SK-N-SH treated with all-trans-retinoic acid at 6 μM for 48 hours (cell line): ENCODE data around the gene WARS2.

Experiments
- ATAC-seq: fragments of 200-7000 bp; cut with Tn5 transposase; 3 replicates; pipeline ENCODE4 v1.9.1; 2020; ENCODE audit warnings: mild to moderate bottlenecking, moderate library complexity
- ARNTL ChIP-seq: fragments of 450-650 bp; formaldehyde crosslinking; IDR thresholded peaks from 2 replicates; pipeline ENCODE4 v1.5.0; 2020; ENCODE audit warnings: low read depth, mild to moderate bottlenecking, moderate library complexity, borderline replicate concordance
- BACH2 ChIP-seq: fragments of 250-450 bp; sonication (Bioruptor Pico); IDR thresholded peaks from 2 replicates; pipeline ENCODE4 v1.9.0; 2021; ENCODE audit warnings: mild to moderate bottlenecking, borderline replicate concordance
- CSDC2 ChIP-seq: fragments of 250-450 bp; sonication (Bioruptor Pico); IDR thresholded peaks from 2 replicates; pipeline ENCODE4 v1.5.0; 2020; ENCODE audit warnings: mild to moderate bottlenecking, moderate library complexity
- ESRRG ChIP-seq: fragments of 250-450 bp; sonication (Bioruptor Pico); IDR thresholded peaks from 2 replicates; pipeline ENCODE4 v1.6.1; 2021; ENCODE audit warnings: mild to moderate bottlenecking
- GLIS3 ChIP-seq: fragments of 250-450 bp; sonication (Bioruptor Pico); IDR thresholded peaks from 2 replicates; pipeline ENCODE4 v1.5.0; 2020; ENCODE audit warnings: mild to moderate bottlenecking, moderate library complexity
- ISL1 ChIP-seq: fragments of 250-450 bp; sonication (Bioruptor Pico); IDR thresholded peaks from 2 replicates; pipeline ENCODE4 v2.1.2; 2022; ENCODE audit warnings: mild to moderate bottlenecking, moderate library complexity
- OSR1 ChIP-seq: fragments of 250-450 bp; sonication (Bioruptor Pico); IDR thresholded peaks from 2 replicates; pipeline ENCODE4 v1.8.0; 2022; ENCODE audit warnings: moderate library complexity, mild to moderate bottlenecking, inconsistent platforms
- PPARA ChIP-seq: fragments of 250-450 bp; sonication (Bioruptor Pico); IDR thresholded peaks from 2 replicates; pipeline ENCODE4 v1.5.0; 2020; ENCODE audit warnings: mild to moderate bottlenecking, borderline replicate concordance
- RARB ChIP-seq: fragments of 250-450 bp; sonication (Bioruptor Pico); IDR thresholded peaks from 2 replicates; pipeline ENCODE4 v1.8.0; 2021; ENCODE audit warnings: mild to moderate bottlenecking, moderate library complexity
- SNAI2 ChIP-seq: fragments of 250-450 bp; sonication (Bioruptor Pico); IDR thresholded peaks from 2 replicates; pipeline ENCODE4 v1.5.0; 2020; ENCODE audit warnings: mild to moderate bottlenecking, moderate library complexity
- TCF4 ChIP-seq: fragments of 250-450 bp; sonication (Bioruptor Pico); IDR thresholded peaks from 2 replicates; pipeline ENCODE4 v1.8.0; 2021; ENCODE audit warnings: mild to moderate bottlenecking, moderate library complexity, borderline replicate concordance
- TOX ChIP-seq: fragments of 250-450 bp; sonication (Bioruptor Pico); IDR thresholded peaks from 2 replicates; pipeline ENCODE4 v1.8.0; 2021; ENCODE audit warnings: mild to moderate bottlenecking, moderate library complexity, borderline replicate concordance
- ZC3H10 ChIP-seq: fragments of 250-450 bp; sonication (Bioruptor Pico); IDR thresholded peaks from 2 replicates; pipeline ENCODE4 v1.5.1; 2021; ENCODE audit warnings: mild to moderate bottlenecking, moderate library complexity
- ZFP3 ChIP-seq: fragments of 250-450 bp; sonication (Bioruptor Pico); IDR thresholded peaks from 2 replicates; pipeline ENCODE4 v1.5.0; 2020; ENCODE audit warnings: mild to moderate bottlenecking, moderate library complexity
- ZFP30 ChIP-seq: fragments of 450-650 bp; formaldehyde crosslinking; IDR thresholded peaks from 2 replicates; pipeline ENCODE4 v1.5.0; 2022; ENCODE audit warnings: mild to moderate bottlenecking, moderate library complexity
- ZNF565 ChIP-seq: fragments of 450-650 bp; formaldehyde crosslinking; conservative IDR thresholded peaks from 2 replicates; pipeline ENCODE4 v1.5.0; 2020; ENCODE audit warnings: low read depth, mild to moderate bottlenecking, moderate library complexity
- ZNF70 ChIP-seq: fragments of 450-650 bp; formaldehyde crosslinking; IDR thresholded peaks from 2 replicates; pipeline ENCODE4 v1.5.0; 2020; ENCODE audit warnings: mild to moderate bottlenecking, moderate library complexity
- TF ChIP-seq, protein P1 (sequence below): fragments of 250-450 bp; sonication (Bioruptor Pico); IDR thresholded peaks from 2 replicates; pipeline ENCODE4 v1.5.0; 2020; ENCODE audit warnings: mild to moderate bottlenecking, moderate library complexity
- TF ChIP-seq, protein P2 (sequence below): fragments of 250-450 bp; sonication (Bioruptor Pico); IDR thresholded peaks from 2 replicates; pipeline ENCODE4 v1.5.1; 2021; ENCODE audit warnings: mild to moderate bottlenecking, moderate library complexity
- TF ChIP-seq, protein P3 (sequence below): fragments of 250-450 bp; sonication (Bioruptor Pico); IDR thresholded peaks from 2 replicates; pipeline ENCODE4 v1.5.1; 2020; ENCODE audit warnings: low read depth, mild to moderate bottlenecking, moderate library complexity
- TF ChIP-seq, protein P4 (sequence below): fragments of 250-450 bp; sonication (Bioruptor Pico); IDR thresholded peaks from 2 replicates; pipeline ENCODE4 v1.8.0; 2020; ENCODE audit warnings: mild to moderate bottlenecking, moderate library complexity, borderline replicate concordance

The WARS2 gene

DNA sequence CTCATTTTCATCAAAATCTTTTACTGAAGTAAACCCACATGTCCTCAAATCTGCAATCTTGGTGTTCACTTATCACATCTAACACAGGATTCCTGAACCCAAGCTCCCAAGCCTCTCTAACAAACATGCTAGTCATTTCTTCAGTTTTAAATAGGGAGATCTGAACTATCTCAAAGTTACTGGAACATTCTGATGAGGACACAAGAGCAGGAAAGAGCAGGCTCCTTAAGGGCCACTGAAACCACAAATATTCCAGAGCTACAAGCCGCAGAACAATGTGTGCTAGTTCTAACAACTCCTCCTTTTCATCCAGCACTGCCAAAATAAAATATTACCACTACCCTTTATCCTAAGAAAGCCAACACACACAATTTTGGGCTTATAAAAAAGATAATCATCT lies 38.9 kb downstream of the WARS2 start:
- TF ChIP-seq ARNTL (CRISPR knock-in tag) (no peak), GLIS3 (CRISPR knock-in tag) (no peak), ESRRG (CRISPR knock-in tag) (no peak), ZFP3 (CRISPR knock-in tag) (no peak), ZNF70 (CRISPR knock-in tag) (no peak), ISL1 (CRISPR knock-in tag) (no peak), ZFP30 (CRISPR knock-in tag) (no peak), TOX (CRISPR knock-in tag) (no peak), CSDC2 (no peak), ZNF565 (CRISPR knock-in tag) (no peak)
- TF ChIP-seq, protein P1, sequence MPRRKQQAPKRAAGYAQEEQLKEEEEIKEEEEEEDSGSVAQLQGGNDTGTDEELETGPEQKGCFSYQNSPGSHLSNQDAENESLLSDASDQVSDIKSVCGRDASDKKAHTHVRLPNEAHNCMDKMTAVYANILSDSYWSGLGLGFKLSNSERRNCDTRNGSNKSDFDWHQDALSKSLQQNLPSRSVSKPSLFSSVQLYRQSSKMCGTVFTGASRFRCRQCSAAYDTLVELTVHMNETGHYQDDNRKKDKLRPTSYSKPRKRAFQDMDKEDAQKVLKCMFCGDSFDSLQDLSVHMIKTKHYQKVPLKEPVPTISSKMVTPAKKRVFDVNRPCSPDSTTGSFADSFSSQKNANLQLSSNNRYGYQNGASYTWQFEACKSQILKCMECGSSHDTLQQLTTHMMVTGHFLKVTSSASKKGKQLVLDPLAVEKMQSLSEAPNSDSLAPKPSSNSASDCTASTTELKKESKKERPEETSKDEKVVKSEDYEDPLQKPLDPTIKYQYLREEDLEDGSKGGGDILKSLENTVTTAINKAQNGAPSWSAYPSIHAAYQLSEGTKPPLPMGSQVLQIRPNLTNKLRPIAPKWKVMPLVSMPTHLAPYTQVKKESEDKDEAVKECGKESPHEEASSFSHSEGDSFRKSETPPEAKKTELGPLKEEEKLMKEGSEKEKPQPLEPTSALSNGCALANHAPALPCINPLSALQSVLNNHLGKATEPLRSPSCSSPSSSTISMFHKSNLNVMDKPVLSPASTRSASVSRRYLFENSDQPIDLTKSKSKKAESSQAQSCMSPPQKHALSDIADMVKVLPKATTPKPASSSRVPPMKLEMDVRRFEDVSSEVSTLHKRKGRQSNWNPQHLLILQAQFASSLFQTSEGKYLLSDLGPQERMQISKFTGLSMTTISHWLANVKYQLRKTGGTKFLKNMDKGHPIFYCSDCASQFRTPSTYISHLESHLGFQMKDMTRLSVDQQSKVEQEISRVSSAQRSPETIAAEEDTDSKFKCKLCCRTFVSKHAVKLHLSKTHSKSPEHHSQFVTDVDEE (CRISPR knock-in tag) = no peak
- ATAC-seq = no peak

DNA sequence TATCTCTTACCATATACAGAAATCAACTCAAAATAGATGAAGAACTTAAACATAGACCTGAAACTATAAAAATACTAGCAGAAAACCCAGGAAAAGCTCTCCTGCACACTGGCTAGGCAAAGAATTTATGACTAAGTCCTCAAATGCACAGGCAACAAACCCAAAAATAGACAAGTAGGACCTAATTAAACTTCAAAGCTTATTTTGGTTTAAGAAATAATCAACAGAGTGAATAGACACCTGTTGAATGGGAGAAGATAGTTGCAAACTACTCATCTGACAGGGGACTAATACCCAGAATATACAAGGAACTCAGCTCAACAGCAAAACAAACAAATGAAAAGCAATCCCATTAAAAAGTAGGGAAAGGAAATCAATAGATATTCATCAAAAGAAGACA lies 40.7 kb downstream of the WARS2 start:
- no peak for TF ChIP-seq ZFP3 (CRISPR knock-in tag)
- no peak for TF ChIP-seq ESRRG (CRISPR knock-in tag)
- no peak for TF ChIP-seq GLIS3 (CRISPR knock-in tag)
- no peak for TF ChIP-seq ZNF70 (CRISPR knock-in tag)
- no peak for TF ChIP-seq BACH2 (CRISPR knock-in tag)
- TF ChIP-seq CSDC2 = no peak
- no peak for TF ChIP-seq PPARA (CRISPR knock-in tag)
- TF ChIP-seq, protein P1 (CRISPR knock-in tag) = no peak
- TF ChIP-seq, all 23 proteins: peak for 0
- ATAC-seq = no peak

DNA sequence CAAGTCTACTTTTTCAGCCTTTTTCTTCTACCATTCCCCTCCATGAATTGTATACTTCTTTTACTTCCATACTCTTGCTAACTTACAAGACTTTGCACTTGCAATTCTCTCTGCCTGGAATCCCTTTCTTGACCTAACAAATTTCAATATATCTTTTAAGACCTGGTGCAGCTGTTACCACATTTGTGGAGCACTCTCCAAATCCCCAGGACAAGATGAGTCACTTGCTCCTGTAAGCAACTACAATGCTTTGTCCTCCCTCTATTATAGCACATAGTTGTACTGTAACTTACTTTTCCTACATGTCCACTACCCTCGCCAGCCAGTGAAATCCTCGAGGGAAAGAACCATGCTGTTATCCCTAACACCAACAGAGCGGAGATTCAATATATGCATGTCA lies 43.1 kb downstream of the WARS2 start:
- ATAC-seq = no peak
- TF ChIP-seq ZNF565 (CRISPR knock-in tag) (no peak), ISL1 (CRISPR knock-in tag) (no peak), TCF4 (no peak), ZFP30 (CRISPR knock-in tag) (no peak), ZNF70 (CRISPR knock-in tag) (no peak), TOX (CRISPR knock-in tag) (no peak), ZFP3 (CRISPR knock-in tag) (no peak), ZC3H10 (CRISPR knock-in tag) (no peak), GLIS3 (CRISPR knock-in tag) (no peak), SNAI2 (CRISPR knock-in tag) (no peak), ESRRG (CRISPR knock-in tag) (no peak), ARNTL (CRISPR knock-in tag) (no peak), OSR1 (CRISPR knock-in tag) (no peak), RARB (no peak), CSDC2 (no peak)
- TF ChIP-seq, protein P1 (CRISPR knock-in tag) = no peak
- TF ChIP-seq, protein P2, sequence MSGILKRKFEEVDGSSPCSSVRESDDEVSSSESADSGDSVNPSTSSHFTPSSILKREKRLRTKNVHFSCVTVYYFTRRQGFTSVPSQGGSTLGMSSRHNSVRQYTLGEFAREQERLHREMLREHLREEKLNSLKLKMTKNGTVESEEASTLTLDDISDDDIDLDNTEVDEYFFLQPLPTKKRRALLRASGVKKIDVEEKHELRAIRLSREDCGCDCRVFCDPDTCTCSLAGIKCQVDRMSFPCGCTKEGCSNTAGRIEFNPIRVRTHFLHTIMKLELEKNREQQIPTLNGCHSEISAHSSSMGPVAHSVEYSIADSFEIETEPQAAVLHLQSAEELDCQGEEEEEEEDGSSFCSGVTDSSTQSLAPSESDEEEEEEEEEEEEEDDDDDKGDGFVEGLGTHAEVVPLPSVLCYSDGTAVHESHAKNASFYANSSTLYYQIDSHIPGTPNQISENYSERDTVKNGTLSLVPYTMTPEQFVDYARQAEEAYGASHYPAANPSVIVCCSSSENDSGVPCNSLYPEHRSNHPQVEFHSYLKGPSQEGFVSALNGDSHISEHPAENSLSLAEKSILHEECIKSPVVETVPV = no peak
- TF ChIP-seq, protein P3, sequence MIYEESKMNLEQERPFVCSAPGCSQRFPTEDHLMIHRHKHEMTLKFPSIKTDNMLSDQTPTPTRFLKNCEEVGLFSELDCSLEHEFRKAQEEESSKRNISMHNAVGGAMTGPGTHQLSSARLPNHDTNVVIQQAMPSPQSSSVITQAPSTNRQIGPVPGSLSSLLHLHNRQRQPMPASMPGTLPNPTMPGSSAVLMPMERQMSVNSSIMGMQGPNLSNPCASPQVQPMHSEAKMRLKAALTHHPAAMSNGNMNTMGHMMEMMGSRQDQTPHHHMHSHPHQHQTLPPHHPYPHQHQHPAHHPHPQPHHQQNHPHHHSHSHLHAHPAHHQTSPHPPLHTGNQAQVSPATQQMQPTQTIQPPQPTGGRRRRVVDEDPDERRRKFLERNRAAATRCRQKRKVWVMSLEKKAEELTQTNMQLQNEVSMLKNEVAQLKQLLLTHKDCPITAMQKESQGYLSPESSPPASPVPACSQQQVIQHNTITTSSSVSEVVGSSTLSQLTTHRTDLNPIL (CRISPR knock-in tag) = no peak
- TF ChIP-seq, protein P4, sequence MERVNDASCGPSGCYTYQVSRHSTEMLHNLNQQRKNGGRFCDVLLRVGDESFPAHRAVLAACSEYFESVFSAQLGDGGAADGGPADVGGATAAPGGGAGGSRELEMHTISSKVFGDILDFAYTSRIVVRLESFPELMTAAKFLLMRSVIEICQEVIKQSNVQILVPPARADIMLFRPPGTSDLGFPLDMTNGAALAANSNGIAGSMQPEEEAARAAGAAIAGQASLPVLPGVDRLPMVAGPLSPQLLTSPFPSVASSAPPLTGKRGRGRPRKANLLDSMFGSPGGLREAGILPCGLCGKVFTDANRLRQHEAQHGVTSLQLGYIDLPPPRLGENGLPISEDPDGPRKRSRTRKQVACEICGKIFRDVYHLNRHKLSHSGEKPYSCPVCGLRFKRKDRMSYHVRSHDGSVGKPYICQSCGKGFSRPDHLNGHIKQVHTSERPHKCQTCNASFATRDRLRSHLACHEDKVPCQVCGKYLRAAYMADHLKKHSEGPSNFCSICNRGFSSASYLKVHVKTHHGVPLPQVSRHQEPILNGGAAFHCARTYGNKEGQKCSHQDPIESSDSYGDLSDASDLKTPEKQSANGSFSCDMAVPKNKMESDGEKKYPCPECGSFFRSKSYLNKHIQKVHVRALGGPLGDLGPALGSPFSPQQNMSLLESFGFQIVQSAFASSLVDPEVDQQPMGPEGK (CRISPR knock-in tag) = no peak
